Neuronal stem cell (in vitro differentiated cells): ENCODE data around the gene COQ10A. TPM values are rescaled to one million over a fixed set of nuclear protein-coding genes. Genes with fewer than 3 reads are reported as not detected.

Experiments used
- DNase-seq: peaks from one replicate; pipeline ENCODE4 v3.0.0-alpha.2; 2013; ENCODE audit warnings: low spot score
- H2AFZ ChIP-seq: one replicate; pipeline ENCODE4 v1.6.1; 2013; ENCODE audit warnings: mild to moderate bottlenecking, low read length, inconsistent platforms
- H2AK5ac ChIP-seq: 2 replicates; pipeline ENCODE4 v1.6.1; 2013; ENCODE audit warnings: low read depth, mild to moderate bottlenecking, inconsistent platforms, low read length, moderate library complexity, mixed read lengths
- H2BK120ac ChIP-seq: 2 replicates; pipeline ENCODE4 v1.6.1; 2013; ENCODE audit warnings: low read depth, mild to moderate bottlenecking, inconsistent platforms, low read length, moderate library complexity, mixed read lengths
- H2BK12ac ChIP-seq: one replicate; pipeline ENCODE4 v1.6.1; 2013; ENCODE audit warnings: low read length, inconsistent platforms
- H2BK15ac ChIP-seq: 2 replicates; pipeline ENCODE4 v1.6.1; 2013; ENCODE audit warnings: mild to moderate bottlenecking, low read length, inconsistent platforms, mixed read lengths
- H2BK5ac ChIP-seq: one replicate; pipeline ENCODE4 v1.6.1; 2013; ENCODE audit warnings: inconsistent platforms, mild to moderate bottlenecking, low read length, moderate library complexity
- H3K14ac ChIP-seq: one replicate; pipeline ENCODE4 v1.6.1; 2013; ENCODE audit warnings: low read length, inconsistent platforms
- H3K18ac ChIP-seq: 2 replicates; pipeline ENCODE4 v1.6.1; 2013; ENCODE audit warnings: low read length, inconsistent platforms
- H3K23ac ChIP-seq: 2 replicates; pipeline ENCODE4 v1.6.1; 2013; ENCODE audit warnings: low read depth, mild to moderate bottlenecking, mixed read lengths, low read length, inconsistent platforms; ENCODE audit not compliant: poor library complexity
- H3K27ac ChIP-seq: replicated peaks from 3 replicates; pipeline ENCODE4 v1.5.1; 2013; ENCODE audit warnings: low read length, inconsistent platforms
- H3K27me3 ChIP-seq, 3 experiments: 2 replicates each; pipeline ENCODE4 v1.6.1; 2013; ENCODE audit warnings: low read length in 3 of 3, mild to moderate bottlenecking in 2 of 3, inconsistent platforms in 1 of 3, low read depth in 1 of 3, mixed read lengths in 1 of 3, moderate library complexity in 1 of 3; ENCODE audit not compliant: control insufficient read depth in 3 of 3, insufficient read depth in 3 of 3
- H3K36me3 ChIP-seq, 2 donors: replicated peaks in 1 of 2; 2 replicates each; pipeline ENCODE4 v1.6.1; 2013; ENCODE audit warnings: low read length in 2 of 2; ENCODE audit not compliant: control insufficient read depth in 2 of 2, insufficient read depth in 2 of 2
- H3K4ac ChIP-seq: 2 replicates; pipeline ENCODE4 v1.6.1; 2013; ENCODE audit warnings: inconsistent platforms, mild to moderate bottlenecking, low read length, moderate library complexity
- H3K4me1 ChIP-seq, 2 donors: 1 replicate in 1 of 2; 2 replicates in 1 of 2; pipeline ENCODE4 v1.6.1; 2013; ENCODE audit warnings: low read length in 2 of 2, low read depth in 1 of 2; ENCODE audit not compliant: control insufficient read depth in 2 of 2, insufficient read depth in 1 of 2
- H3K4me2 ChIP-seq: one replicate; pipeline ENCODE4 v1.6.1; 2013; ENCODE audit warnings: mild to moderate bottlenecking, low read length, inconsistent platforms; ENCODE audit not compliant: insufficient read depth, poor library complexity, severe bottlenecking
- H3K4me3 ChIP-seq, 2 donors: 2 replicates each; pipeline ENCODE4 v1.5.1; 2013; ENCODE audit warnings: low read length in 2 of 2, mild to moderate bottlenecking in 2 of 2, inconsistent platforms in 1 of 2, moderate library complexity in 1 of 2
- H3K79me1 ChIP-seq: one replicate; pipeline ENCODE4 v1.6.1; 2013; ENCODE audit warnings: low read depth, mild to moderate bottlenecking, inconsistent platforms, low read length, moderate library complexity
- H3K9ac ChIP-seq: one replicate; pipeline ENCODE4 v1.6.1; 2013; ENCODE audit warnings: mild to moderate bottlenecking, low read depth, low read length, inconsistent platforms; ENCODE audit not compliant: poor library complexity
- H3K9me3 ChIP-seq, 2 donors: replicated peaks in 1 of 2; 2 replicates each; pipeline versions ENCODE3 to v1.6.1; 2013; ENCODE audit warnings: low read length in 2 of 2, mild to moderate bottlenecking in 2 of 2, inconsistent platforms in 1 of 2, low read depth in 1 of 2, mixed read lengths in 1 of 2, moderate library complexity in 1 of 2; ENCODE audit not compliant: control insufficient read depth in 2 of 2, insufficient read depth in 1 of 2
- H4K8ac ChIP-seq: one replicate; pipeline ENCODE4 v1.6.1; 2013; ENCODE audit warnings: low read depth, mild to moderate bottlenecking, inconsistent platforms, low read length, moderate library complexity
- H4K91ac ChIP-seq: one replicate; pipeline ENCODE4 v1.6.1; 2013; ENCODE audit warnings: low read length, low read depth, mild to moderate bottlenecking, inconsistent platforms; ENCODE audit not compliant: poor library complexity
- WGBS, 2 donors: extraction: QIAGEN DNeasy Blood & Tissue Kit; methylation state at CpG; one replicate each; pipeline ENCODE4 v1.1.7; 2013; ENCODE audit warnings: missing lambda C conversion rate in 2 of 2, mixed read lengths in 1 of 2; ENCODE audit not compliant: insufficient read length in 2 of 2, insufficient replicate concordance in 1 of 2; ENCODE audit errors: extremely low coverage in 2 of 2; 5-methylcytosine and 5-hydroxymethylcytosine counted together
- polyA plus RNA-seq, 2 experiments: library from polyadenylated mRNA; stranded (reverse); fragments of 200-250 nt; gene quantifications; one replicate each; pipeline ENCODE4 v1.2.3, GENCODE V29; 2013

The COQ10A gene
- 22.7 TPM for polyA plus RNA-seq (2013, experiment 1 of 2)
- 22.6 TPM for polyA plus RNA-seq (2013, experiment 2 of 2)

DNA sequence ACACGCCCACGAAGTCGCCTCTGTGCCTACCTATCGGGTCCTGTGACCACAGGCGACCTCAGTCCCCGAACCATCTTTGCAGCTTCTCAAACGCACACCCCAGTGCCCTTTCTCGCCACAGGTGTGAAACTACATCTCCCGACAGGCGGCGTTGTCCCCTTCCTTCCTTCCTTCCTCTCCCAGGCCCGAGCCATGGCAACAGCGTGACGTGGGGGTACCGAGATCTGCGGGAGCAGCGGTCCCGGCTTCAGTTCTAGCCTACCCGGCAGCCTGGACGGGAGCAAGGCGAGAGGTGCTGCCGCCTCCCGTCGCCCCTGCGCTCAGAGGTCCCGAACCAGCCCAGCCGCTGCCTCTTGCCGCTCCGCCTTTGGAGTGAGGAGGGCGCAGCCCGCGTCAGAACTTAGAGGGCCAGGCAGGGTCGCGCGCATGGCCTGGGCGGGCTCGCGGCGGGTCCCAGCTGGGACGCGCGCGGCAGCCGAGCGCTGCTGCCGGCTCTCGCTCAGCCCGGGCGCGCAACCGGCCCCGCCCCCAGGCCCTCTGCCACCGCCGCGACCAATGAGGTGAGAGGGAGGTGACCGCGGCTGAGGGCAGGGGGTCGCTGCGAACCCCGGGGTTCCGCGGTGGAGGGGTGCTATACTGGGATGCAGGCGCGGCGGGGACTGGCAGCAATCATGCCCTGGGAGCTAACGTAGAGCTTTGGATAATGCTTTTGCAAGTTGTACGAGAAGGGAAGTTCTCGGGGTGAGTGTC, at the start of gene COQ10A:
Gene COQ10A (plus strand): TSS at position 250 of the 750 bp plus-strand sequence. CDS start 177 bp downstream, at position 427.
- peak within 1 kb of the TSS; percentile 71 for H3K4me2 ChIP-seq
- H3K9ac ChIP-seq: peak within 1 kb of the TSS; percentile 95
- no peak within 1 kb of the TSS for H4K91ac ChIP-seq
- peak within 1 kb of the TSS; percentile 79 to 90 for H3K4me3 ChIP-seq
- no peak within 1 kb of the TSS for H2AK5ac ChIP-seq
- WGBS, 2 donors: no CpG with 5 or more reads among the region's 68 CpGs
- peaks cover 2% of the 10 kb centered on the region for H3K79me1 ChIP-seq
- H3K23ac ChIP-seq: peak within 1 kb of the TSS; percentile 97
- no peak within 1 kb of the TSS for H3K14ac ChIP-seq
- H3K36me3 ChIP-seq: peaks cover 13 to 35% of the 10 kb centered on the region in 2 donors
- H3K4me1 ChIP-seq: peaks cover 8% of the 10 kb centered on the region in 2 donors
- peak within 1 kb of the TSS; percentile 70 for H2BK5ac ChIP-seq
- peak within 1 kb of the TSS; percentile 100 for H2AFZ ChIP-seq
- DNase-seq: peak; percentile 87
- H3K27ac ChIP-seq: peak within 1 kb of the TSS; percentile 98
- no peaks in the 10 kb centered on the region for H3K27me3 ChIP-seq
- H4K8ac ChIP-seq: no peak within 1 kb of the TSS
- H3K9me3 ChIP-seq: no peaks in the 10 kb centered on the region
- peak within 1 kb of the TSS; percentile 82 for H2BK15ac ChIP-seq
- peak within 1 kb of the TSS; percentile 88 for H2BK12ac ChIP-seq
- H2BK120ac ChIP-seq: peak within 1 kb of the TSS; percentile 65
- H3K18ac ChIP-seq: peak within 1 kb of the TSS; percentile 97
- H3K4ac ChIP-seq: no peak within 1 kb of the TSS

DNA sequence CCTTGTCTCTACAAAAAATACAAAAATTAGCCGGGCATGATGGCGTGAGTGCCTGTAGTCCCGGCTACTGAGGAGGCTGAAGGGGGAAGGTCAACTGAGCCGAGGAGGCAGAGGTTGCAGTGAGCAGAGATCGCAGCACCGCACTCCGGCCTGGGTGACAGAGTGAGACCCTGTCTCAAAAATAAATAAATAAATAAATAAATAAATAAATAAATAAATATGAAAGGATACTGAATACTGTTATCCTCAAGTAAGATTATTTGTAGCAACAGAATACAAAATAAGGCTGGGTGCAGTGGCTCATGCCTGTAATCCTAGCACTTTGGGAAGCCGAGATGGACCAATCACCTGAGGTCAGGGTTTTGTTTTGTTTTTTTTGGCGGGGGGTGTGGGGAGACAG, 46.9 kb upstream of the COQ10A start:
- H3K4me3 ChIP-seq: no peak overlapping the region
- no peak overlapping the region for H2BK120ac ChIP-seq
- H3K36me3 ChIP-seq: peaks cover 12 to 22% of the 10 kb centered on the region in 2 donors
- H2AFZ ChIP-seq: no peak overlapping the region
- H3K4me1 ChIP-seq: peaks cover 2 to 10% of the 10 kb centered on the region in 2 donors
- no peak overlapping the region for H3K4me2 ChIP-seq
- no peak overlapping the region for H2BK12ac ChIP-seq
- no peak overlapping the region for H3K18ac ChIP-seq
- DNase-seq: no peak
- no peak overlapping the region for H3K9ac ChIP-seq
- H2AK5ac ChIP-seq: no peak overlapping the region
- no peak overlapping the region for H4K91ac ChIP-seq
- H2BK15ac ChIP-seq: no peak overlapping the region
- no peaks in the 10 kb centered on the region for H3K27me3 ChIP-seq
- H3K9me3 ChIP-seq: no peaks in the 10 kb centered on the region
- H3K14ac ChIP-seq: no peak overlapping the region
- H3K79me1 ChIP-seq: peaks cover 10% of the 10 kb centered on the region
- H2BK5ac ChIP-seq: no peak overlapping the region
- H3K27ac ChIP-seq: no peak overlapping the region
- H4K8ac ChIP-seq: no peak overlapping the region
- WGBS, 2 donors: no CpG with 5 or more reads among the region's 9 CpGs
- no peak overlapping the region for H3K4ac ChIP-seq
- no peak overlapping the region for H3K23ac ChIP-seq

DNA sequence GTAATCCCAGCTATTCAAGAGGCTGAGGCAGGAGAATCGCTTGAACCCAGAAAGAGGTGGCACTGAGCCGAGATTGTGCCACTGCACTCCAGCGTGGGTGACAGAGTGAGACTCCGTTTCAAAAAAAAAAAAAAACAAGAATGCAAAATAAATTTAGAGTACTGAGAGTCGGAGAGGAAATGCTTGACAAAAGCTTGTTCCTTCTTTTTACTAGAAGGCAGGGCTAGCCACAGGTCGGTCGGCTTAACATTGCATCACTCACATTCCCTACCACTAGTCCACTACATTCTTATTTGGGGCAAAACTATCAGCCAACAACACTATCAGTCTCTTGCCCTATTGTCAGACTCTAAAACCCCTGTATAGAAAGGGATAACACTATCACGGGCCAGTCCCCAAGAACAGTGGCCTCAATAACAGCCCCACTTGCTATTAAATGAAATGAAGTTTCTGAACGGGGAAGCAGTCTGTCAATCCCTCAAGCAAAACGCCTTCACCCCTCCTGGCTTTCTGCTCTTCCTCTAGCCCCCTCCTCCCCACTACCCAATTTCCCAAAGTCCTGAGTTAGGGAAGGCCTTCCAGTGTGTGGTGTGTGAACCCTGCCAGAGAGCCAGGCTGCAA, 46.0 kb upstream of the COQ10A start:
- H3K27me3 ChIP-seq: no peaks in the 10 kb centered on the region
- H3K9me3 ChIP-seq: no peaks in the 10 kb centered on the region
- H3K4me1 ChIP-seq: peaks cover 2 to 13% of the 10 kb centered on the region in 2 donors
- H2BK15ac ChIP-seq: no peak overlapping the region
- H4K8ac ChIP-seq: no peak overlapping the region
- H2AFZ ChIP-seq: peak overlapping the region; percentile 88
- H3K23ac ChIP-seq: no peak overlapping the region
- no peak overlapping the region for H4K91ac ChIP-seq
- H3K4me2 ChIP-seq: peak overlapping the region; percentile 79
- H2BK12ac ChIP-seq: no peak overlapping the region
- peak overlapping the region; percentile 90 for H3K9ac ChIP-seq
- H2BK120ac ChIP-seq: peak overlapping the region; percentile 2
- peak overlapping the region; percentile 95 for H3K27ac ChIP-seq
- peak; percentile 5 for DNase-seq
- H3K14ac ChIP-seq: no peak overlapping the region
- peaks cover 10% of the 10 kb centered on the region for H3K79me1 ChIP-seq
- H2AK5ac ChIP-seq: no peak overlapping the region
- no peak overlapping the region for H2BK5ac ChIP-seq
- no peak overlapping the region for H3K18ac ChIP-seq
- no peak overlapping the region for H3K4ac ChIP-seq
- H3K4me3 ChIP-seq: peak overlapping the region; percentile 72 to 88
- WGBS, 2 donors: no CpG with 5 or more reads among the region's 10 CpGs
- peaks cover 9 to 23% of the 10 kb centered on the region in 2 donors for H3K36me3 ChIP-seq

DNA sequence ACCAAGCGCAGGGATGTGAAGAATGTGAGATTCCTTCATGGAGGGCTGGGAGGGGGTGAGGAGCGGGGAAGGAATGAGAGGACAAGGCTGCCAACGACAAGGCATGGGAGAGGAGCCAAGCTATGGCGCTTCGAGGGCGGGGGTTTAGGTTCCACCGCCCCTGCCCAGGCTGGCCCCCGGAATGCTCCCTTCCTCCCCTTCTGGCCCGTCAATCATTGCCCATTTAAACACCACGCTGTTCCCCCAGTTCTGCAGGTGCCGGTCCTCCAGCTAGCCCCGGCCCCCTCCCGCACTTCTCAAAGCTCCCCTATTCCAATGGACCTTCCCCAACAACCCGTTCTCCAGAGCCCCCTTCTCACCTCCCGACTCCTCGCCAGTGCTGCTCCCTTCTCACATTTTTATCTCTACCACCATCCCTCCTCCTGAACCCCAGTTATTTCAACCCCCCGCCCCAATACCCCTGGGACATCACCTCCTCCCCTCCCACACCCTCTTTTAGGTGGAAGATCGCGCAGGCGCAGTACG, 45.4 kb upstream of the COQ10A start:
- H4K91ac ChIP-seq: no peak overlapping the region
- H3K23ac ChIP-seq: peak overlapping the region; percentile 96
- peaks cover 11 to 25% of the 10 kb centered on the region in 2 donors for H3K36me3 ChIP-seq
- peak overlapping the region; percentile 79 for H3K4me2 ChIP-seq
- H2BK15ac ChIP-seq: no peak overlapping the region
- no peak overlapping the region for H3K4ac ChIP-seq
- H2BK120ac ChIP-seq: peak overlapping the region; percentile 2
- no CpG with 5 or more reads among the region's 21 CpGs for WGBS, 2 donors
- peak overlapping the region; percentile 90 for H3K9ac ChIP-seq
- H2AK5ac ChIP-seq: no peak overlapping the region
- H3K27me3 ChIP-seq: no peaks in the 10 kb centered on the region
- H3K18ac ChIP-seq: peak overlapping the region; percentile 90
- H2BK5ac ChIP-seq: peak overlapping the region; percentile 47
- H4K8ac ChIP-seq: no peak overlapping the region
- H3K27ac ChIP-seq: peak overlapping the region; percentile 95
- H2BK12ac ChIP-seq: no peak overlapping the region
- peak overlapping the region; percentile 72 to 88 for H3K4me3 ChIP-seq
- peak overlapping the region; percentile 12 for H3K14ac ChIP-seq
- no peaks in the 10 kb centered on the region for H3K9me3 ChIP-seq
- H2AFZ ChIP-seq: peak overlapping the region; percentile 88
- peaks cover 10% of the 10 kb centered on the region for H3K79me1 ChIP-seq
- peak; percentile 65 for DNase-seq
- H3K4me1 ChIP-seq: peaks cover 2 to 13% of the 10 kb centered on the region in 2 donors
